ENCODE results near the gene LPP. TPM values are rescaled to one million over a fixed set of nuclear protein-coding genes. Genes with fewer than 3 reads are reported as not detected.

The LPP gene
- total RNA-seq, 1 donor from 2014 or later, result 14.2 TPM

DNA sequence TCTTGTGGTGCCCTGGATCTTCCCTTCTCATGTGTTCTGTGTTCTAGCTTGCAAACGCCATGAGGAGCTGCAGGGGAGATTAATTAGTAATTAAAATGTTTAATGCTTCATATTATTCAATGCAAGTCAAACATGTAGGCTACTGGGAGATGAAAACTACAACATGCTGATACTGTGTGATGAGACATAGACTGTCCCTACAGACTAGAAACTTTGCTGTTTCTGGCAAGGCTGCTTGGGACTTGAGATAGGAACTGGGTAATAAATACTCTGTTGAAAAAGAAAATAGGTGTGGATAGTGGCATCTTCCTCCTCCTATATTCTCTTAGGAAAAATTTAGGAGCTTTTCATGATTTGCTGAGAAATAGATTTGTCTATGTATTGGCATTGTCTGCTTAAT is 379.2 kb downstream of the LPP start:
- Histone ChIP-seq H3K27me3 (ENCODE audit: control insufficient read depth, insufficient read depth, low read length) (no peaks in the 10 kb centered on the region), H3K4me3 (ENCODE audit: low read depth, low read length) (no peak overlapping the region), H3K36me3 (ENCODE audit: control insufficient read depth, insufficient read depth, low read length) (no peaks in the 10 kb centered on the region)
- DNase-seq (ENCODE audit: low read depth), result no peak
- no peak for TF ChIP-seq CTCF (IDR thresholded peaks at IDR 0.05; ENCODE audit: insufficient read depth, low read length, severe bottlenecking)
- no peak for FAIRE-seq

DNA sequence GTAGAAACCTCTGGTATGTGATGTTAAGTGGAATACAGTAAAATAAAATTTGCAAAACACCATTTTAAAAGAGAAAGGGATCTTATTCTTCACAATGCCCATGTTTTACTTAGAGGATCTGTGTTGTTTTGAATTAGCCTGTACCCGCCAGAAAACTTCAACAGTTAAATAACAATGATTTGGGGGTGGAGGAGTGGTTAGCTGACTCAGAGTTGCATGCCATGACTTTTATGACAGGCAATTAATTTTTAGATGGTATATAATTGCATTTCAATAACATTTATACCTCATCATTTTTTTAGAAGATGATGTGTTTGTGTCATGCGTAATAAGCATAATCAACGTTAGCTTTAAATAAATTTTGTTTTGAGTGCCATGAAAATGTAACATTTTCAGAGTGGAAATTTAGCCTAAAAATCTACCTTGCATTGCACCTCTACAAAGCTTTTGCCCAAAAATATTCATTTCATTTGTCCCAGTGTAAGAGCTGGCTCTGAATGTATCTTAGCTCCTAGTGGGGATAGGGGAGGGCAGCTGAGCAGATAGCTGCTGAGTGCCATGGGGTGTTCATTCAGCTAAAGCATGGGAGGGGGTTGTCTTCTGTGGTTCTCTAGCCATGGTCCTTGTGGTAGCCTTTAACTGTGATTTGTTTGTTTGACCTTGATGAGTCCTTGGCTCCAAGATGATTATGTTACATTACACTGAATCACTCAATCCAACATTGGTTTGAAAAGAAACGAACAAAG is 379.8 kb downstream of the LPP start:
- DNase-seq (ENCODE audit: low read depth) (no peak), FAIRE-seq (no peak)
- Histone ChIP-seq H3K36me3 (ENCODE audit: control insufficient read depth, insufficient read depth, low read length) (no peaks in the 10 kb centered on the region), H3K27me3 (ENCODE audit: control insufficient read depth, insufficient read depth, low read length) (no peaks in the 10 kb centered on the region), H3K4me3 (ENCODE audit: low read depth, low read length) (no peak overlapping the region)
- no peak for TF ChIP-seq CTCF (IDR thresholded peaks at IDR 0.05; ENCODE audit: insufficient read depth, low read length, severe bottlenecking)

GRCh38 chr3:188534633-188535032 is 380.7 kb downstream of the LPP start:
- no peaks in the 10 kb centered on the region for H3K36me3 ChIP-seq (ENCODE audit: control insufficient read depth, insufficient read depth, low read length)
- FAIRE-seq (no peak), DNase-seq (ENCODE audit: low read depth) (peak; percentile 32)
- TF ChIP-seq CTCF (IDR thresholded peaks at IDR 0.05; ENCODE audit: insufficient read depth, low read length, severe bottlenecking), result no peak
- H3K4me3 ChIP-seq (ENCODE audit: low read depth, low read length), result no peak overlapping the region
- no peaks in the 10 kb centered on the region for H3K27me3 ChIP-seq (ENCODE audit: control insufficient read depth, insufficient read depth, low read length)

- H3K27me3 ChIP-seq (ENCODE audit: control insufficient read depth, insufficient read depth, low read length), result no peaks in the 10 kb centered on the region
- H3K4me3 ChIP-seq (ENCODE audit: low read depth, low read length), result no peak overlapping the region
- no peak for DNase-seq (ENCODE audit: low read depth)
- no peaks in the 10 kb centered on the region for H3K36me3 ChIP-seq (ENCODE audit: control insufficient read depth, insufficient read depth, low read length)
- no peak for FAIRE-seq
- TF ChIP-seq CTCF (IDR thresholded peaks at IDR 0.05; ENCODE audit: insufficient read depth, low read length, severe bottlenecking), result no peak
These were observed 383.6 kb downstream of the LPP start for GRCh38 chr3:188537606-188538005.

- no peaks in the 10 kb centered on the region for H3K36me3 ChIP-seq (ENCODE audit: control insufficient read depth, insufficient read depth, low read length)
- TF ChIP-seq CTCF (IDR thresholded peaks at IDR 0.05; ENCODE audit: insufficient read depth, low read length, severe bottlenecking), result no peak
- DNase-seq (ENCODE audit: low read depth) (no peak), FAIRE-seq (no peak)
- no peak overlapping the region for H3K4me3 ChIP-seq (ENCODE audit: low read depth, low read length)
- H3K27me3 ChIP-seq (ENCODE audit: control insufficient read depth, insufficient read depth, low read length), result no peaks in the 10 kb centered on the region
These were observed 385.1 kb downstream of the LPP start for GRCh38 chr3:188539037-188539436.
